Right kidney (tissue), 1 donor: ENCODE measurements around the gene AGBL4.

ENCODE experiments used
- DNase-seq: peaks from one replicate; pipeline ENCODE4 v3.0.0-alpha.2; 2016

AGBL4 gene

DNA sequence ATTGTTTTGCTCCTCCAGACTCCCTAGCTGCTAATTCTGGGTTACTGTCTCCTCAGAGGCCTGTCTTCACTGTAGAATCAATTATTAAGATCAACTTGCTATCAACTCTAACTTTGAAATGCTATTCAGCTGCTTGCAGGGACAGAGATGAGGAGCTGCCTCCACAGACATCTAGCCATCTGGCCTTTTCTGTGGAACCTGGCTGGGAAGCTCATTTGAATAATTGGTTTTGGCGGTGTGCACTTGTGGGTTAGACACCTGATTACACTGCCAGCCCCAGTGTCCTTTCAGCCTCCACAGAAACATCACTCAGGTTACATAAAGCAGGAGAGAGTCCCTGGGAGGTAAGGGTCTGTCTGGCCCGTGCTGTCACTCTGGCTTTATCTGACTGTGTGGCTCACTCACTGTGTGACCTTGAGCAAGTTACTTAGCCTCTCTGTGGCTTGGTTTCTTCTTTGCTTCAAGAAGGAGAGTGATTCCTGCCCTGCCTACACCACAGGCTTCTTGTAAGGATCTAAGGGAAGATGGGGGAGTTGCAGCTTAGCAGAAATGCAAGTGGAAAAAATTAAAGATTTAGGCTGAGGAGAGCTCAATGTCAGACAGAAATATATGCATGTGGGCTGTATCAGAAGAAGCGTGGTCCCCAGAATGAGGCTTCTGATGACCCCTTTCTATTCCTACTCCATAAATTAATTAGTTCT, 1378.7 kb downstream of the AGBL4 start:
- DNase-seq = no peak

DNA sequence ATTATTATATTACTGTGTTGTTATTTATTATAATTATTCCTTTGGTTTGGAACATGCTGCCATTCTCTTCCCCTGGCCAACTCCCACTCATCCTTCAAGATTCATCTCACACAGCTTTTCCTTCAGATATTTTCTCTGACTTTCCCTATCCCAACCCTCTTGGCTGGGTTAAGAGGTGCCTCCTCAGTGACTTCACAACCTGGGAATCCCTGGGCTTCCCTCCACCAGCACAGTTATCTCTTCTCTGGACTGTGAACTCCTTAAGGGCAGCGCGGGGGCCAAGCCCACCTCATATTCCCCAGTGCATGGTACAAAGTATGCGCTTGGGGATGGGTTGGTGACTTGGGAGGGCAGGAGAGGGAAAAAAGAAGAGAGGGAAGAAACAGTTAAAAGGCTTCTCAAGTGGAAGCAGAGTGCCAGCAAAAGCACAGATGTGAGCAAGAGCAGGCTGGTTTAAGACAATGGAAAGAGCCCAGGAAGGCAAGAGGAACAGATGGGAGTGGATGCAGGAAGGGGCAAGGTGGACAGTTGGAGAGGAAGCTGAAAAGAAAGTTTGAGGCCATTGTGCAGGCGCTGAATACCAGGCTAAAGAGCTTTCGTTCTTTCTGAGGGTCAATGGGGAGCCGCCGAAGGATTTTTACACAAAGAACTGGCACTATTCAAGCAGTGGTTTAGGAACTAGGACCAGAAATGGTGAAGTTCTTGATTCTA, 1379.4 kb downstream of the AGBL4 start:
- DNase-seq = no peak

DNA sequence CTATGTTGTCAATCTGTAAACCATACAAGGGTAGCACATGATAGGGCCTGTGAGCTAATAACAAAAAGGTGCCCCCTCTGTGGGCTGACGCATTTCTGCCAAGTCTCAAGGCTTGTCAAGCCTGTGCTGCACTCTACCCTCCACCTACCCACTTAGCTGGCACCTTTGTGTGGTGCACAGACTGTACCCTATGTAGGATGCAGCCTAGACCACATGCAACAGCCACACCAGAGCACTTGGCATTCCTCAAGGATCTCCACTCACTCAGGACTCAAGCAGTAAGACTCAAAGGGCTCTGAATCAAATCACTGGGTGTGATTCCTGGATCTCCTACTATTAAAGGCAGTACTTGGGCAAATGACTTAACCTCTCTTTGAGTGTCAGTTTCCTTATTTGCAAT, 1380.6 kb downstream of the AGBL4 start:
- DNase-seq = no peak

DNA sequence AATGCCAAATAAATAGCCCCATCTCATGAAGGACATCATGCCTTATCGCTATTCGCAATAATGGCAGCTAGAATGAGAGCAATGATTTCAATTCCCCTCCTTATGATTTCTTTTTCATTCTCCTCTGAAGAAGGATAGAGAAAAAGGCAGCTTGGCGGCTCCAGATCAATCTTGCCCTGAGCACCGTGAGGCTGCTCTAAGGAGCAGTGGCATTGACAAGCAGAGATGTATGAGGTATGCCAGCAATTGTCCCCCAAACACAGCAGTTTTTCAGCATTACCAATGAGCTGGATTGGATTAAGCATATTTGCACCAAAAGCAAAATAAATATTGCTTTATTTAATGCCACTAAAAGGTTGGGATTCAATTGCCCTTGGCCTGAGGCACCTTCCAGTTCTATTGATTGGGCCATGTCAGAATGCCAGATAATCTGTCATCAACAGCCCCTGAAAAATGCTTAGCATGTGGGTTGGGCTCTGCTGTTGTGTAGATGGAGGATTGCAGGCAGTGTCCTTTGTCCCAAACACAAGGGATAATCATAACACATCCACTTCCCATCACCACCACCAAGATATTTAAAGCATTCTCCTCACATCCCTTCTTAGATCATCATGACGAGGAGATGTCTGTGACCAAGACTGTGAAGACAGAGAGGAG, 1382.8 kb downstream of the AGBL4 start:
- DNase-seq = no peak

DNA sequence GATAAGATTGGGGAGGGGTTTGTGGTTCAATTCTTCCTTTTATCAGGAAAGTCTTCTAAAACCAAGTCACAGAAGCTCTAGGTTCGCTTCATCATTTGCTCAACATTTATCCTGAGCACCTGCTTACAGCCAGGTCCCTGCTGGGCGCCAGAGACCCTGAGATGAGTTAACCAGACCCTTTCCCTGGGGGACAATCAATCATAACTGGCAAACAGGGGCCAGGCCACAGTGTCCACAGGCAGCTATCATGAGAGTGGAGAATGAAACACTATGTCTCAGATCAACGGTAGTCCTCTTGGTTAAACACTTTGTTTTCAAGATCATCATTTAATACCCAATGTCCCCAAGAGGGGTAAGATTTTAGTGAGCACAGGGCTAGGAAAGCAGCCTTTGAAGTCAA, 1393.9 kb downstream of the AGBL4 start:
- DNase-seq = no peak

DNA sequence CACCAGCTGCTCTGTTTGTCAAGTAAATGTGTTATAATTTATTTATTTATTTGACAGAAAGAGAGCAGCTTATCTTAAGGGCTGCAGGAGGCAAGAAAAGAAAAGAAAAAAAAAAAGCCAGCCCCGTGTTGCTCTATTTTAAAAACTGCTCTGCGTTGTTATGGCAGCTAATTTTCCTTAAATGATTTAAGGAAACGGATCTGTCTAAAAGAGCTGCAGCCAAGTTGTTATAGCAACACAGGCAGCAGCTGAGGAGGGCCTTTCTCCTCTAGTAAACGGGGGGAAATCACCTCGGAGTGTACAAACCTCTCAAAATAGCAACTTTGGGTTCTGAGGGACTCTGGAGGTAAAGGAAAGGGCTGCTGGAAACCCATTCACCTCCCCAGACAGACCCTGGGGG, 1396.3 kb downstream of the AGBL4 start:
- DNase-seq = no peak

DNA sequence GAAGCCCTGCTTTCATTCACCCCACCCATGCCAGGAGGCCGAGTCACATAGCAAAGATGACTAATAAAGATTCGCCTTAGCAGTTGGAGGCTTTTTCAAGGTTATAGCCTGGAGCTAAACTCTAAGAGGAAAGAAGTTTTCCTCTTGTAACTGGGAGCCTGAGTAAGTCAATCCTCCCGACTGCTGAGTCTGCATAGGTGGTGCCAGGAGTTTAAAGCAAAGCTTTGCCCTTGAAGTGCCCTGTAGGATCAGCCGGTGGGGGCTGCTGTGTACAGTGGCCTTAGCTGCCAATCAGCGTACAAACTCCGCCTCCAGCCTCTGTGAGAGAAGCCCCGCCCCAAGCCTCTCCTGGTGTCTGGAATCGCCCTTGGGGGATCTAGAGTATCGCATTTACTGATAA, 1404.2 kb downstream of the AGBL4 start:
- no peak for DNase-seq

DNA sequence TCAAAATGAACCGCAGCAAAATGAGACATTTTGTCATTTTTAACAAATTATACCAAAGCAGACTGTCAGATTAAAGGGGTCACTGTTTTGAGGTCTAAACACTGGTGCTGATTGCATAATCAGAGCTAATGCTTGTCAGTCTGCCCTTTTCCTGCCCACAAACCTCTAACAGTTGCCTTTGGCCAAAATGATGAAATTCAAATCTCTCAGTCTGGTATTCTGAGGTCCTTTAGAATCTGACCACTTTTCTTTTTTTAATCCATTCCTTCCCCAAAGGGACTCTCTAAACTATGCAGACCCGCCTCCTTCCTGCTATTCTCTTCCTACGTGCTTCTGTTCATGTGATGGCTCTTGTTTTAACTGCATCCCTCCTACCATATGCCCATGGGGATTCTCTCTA, 1406.5 kb downstream of the AGBL4 start:
- DNase-seq = no peak

DNA sequence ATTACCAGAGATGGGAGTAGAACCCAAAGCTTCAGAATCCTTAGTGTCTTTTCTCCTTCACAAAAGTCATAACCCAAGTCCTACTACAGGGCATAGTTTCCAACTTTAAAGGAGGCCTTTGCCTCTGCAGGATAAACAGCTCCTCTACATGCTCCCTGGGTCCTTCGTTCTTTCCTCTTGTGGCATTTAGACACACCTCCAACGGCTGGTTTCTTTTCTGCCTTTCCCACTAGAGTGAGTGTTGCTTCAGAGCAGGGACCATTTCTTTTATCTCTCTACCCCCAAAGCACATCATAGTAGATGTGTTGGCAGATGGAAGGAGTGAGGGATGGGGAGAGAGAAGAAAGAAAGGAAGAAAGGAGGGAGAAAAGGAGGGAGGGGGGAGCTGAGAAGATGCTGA, 1407.0 kb downstream of the AGBL4 start:
- DNase-seq = no peak

DNA sequence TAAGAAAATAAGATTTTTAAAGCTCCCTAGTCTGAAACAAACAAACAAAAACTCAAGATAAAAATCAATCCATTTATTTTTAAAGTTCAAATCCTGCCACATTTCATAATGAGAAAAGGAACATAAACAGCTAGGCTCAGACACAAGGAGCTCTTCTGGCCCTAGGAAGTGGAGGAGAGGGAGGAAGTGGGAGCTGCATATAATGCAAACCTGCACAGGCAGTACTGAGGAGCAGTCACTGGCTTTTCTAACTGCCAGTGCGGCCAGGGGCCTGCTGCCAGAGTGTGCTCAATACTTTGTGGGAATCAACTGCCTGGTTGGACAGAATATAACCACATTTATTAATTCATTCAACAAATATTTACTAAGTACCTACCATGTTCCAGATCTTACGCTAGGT, 1411.9 kb downstream of the AGBL4 start:
- DNase-seq = no peak

DNA sequence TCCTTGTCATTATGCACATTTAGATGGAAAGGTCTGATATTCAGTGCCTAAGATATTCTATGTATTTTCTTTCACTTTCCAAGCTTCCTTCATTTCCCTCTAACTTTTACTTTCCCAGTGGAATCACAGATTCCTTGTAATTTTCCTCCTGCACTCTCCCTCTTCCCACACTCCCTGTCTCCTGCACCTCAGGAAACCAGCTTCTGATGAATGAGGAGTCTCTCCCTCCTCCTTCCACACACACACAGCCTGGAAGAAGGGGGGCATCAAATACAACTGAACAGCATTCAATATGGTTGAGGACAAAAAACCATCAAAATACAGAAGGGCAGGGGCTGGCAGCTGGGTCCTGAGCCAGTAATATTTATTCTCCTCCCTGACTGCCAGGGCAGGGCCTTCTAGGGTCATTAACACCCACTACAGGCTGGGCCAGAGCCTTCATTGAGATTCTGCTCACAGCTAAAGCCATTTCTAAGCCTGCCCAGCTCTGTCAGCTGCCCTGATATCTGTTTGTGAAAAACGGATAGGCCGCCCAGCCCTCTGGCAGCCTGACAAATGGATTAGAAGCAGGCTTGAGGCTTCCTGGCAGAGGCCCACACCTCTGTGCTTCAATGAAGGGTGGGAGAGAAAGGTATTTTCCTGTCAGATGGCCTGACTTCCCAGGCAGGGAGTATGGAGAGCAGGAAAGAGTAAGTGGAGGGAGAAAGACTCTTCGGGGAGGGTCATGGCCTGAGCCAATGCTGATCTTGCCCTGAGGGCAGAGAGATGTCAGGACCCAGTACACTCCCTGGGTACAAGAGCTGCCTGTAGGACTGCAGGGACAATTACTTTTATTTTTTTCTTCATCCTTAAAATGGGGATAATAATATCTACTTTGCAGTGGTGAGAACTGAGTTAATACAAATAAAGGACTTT, 1412.9 kb downstream of the AGBL4 start:
- DNase-seq = no peak

DNA sequence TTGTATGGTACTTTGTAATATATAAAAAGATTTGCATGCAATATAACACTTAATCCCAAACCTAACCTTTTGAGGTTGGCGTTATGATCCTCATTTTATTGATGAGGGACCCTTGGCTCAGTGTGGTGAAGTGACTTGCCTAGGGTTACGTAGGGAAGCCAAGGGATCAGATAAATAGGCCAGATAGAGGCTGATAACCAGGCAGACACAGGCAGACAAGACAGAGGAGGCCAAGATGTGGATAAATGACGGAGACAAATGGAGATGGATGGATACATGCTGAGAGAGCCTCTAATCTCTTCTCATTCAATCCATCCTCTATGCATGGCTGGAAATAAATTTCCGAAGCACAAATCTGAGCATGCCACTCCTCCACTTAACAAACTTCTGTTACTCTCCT, 1414.9 kb downstream of the AGBL4 start:
- DNase-seq = no peak

DNA sequence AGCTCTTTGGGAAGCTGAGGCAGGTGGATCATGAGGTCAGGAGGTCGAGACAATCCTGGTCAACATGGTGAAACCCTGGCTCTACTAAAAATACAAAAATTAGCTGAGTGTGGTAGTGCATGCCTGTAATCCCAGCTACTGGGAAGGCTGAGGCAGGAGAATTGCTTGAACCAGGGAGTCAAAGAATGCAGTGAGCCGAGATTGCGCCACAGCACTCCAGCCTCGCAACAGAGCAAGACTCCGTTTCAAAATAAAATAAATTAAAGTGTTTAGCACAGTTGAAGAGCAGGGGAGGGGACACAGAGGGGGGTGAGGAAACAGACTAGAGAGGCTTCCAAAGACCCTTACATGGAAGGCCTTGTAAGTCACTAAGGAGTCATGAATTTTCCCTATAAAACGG, 1420.5 kb downstream of the AGBL4 start:
- DNase-seq = no peak

DNA sequence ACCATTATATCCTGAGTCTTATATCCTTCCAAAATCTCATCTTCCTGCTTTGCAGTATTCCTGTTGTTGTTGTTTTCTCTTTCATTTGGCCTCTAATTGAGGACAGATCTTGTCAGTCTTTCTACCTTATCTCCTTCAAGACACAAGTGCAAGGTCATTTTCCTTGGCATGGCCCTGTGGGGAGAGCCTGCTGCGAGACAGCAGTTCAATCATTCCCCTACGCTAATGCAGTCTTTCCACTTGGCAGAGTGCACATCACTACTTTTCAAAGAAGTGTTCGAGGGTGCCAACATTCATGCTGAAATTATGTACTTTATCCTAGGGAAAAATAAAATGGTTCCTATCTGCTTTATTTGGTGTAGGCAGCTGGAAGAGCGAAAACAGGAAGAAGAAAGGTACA, 1421.4 kb downstream of the AGBL4 start:
- no peak for DNase-seq

DNA sequence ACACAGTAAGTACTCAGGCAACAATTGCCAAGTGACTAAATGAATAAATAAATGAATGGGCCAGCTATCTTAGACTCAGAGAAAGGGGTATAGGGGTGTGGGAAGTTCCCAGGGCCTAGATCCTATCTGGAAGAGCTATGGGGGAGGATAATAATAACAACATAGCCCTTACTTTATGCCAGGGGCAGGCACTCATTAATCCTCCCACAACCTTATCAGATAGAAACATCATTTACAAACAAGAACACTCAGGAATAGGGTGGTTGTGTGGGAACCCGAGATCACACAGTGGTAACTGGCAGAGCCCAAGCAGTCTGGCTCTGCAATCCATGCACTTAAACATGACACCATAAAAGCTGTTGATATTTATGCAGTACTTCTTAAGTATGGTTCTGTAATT, 1423.6 kb downstream of the AGBL4 start:
- DNase-seq = no peak

DNA sequence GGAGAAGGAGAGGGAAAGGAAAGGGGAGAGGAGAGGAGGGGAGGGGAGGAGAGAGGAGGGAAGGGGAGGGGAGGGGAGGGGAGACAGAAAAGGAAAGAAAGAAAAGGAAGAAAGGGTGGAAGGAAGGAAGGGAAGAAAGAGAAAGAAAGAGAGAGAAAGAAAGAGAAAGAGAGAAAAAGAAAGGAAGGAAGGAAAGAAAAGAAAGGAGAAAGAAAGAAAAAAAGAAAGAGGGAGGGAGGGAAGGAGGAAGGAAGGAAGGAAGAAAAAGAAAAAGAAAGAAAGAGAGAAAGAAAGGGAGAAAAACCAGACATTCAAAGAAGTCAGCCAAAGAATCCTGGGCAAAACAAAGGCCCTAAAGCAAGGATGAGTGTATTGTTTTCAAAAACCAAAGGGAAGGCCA, 1426.1 kb downstream of the AGBL4 start:
- DNase-seq = no peak

DNA sequence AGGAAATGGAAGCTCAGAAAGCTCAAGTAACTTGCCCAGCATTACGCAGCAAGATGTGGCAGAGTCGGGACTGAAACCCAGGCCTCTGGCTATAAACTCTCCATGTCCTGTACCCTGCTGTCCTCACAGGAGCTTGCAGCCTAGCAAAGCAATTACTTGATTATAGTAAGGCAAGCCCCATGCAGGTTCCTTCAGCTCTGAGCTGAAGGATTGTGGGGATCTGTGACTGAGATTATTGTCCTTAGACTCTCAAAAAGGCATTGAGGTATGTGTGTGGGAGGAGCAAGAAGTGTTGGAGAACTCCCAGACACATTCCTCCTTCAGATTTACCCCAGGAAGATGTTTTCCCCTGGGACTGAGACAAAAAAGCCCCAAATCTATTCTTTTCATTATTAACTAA, 1427.7 kb downstream of the AGBL4 start:
- no peak for DNase-seq

DNA sequence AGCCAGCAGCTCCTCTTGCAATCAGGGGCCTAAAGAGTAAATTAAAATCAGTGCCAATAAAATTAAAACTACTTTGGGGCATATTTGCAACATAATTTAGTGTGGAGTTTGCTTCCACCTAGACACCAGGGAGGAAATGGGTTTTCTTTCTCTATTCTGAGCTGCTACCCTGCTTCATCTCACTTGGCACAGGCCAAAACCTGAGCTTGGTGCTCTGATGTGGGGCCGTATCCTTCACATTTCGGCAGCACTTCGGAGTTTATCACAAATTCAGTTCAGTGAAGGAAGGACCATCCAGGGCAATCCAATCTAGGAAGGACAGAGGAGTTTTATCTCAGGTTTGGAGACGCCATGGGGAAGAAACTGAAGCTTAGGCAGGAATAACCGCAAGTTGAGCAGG, 1428.1 kb downstream of the AGBL4 start:
- DNase-seq = no peak

DNA sequence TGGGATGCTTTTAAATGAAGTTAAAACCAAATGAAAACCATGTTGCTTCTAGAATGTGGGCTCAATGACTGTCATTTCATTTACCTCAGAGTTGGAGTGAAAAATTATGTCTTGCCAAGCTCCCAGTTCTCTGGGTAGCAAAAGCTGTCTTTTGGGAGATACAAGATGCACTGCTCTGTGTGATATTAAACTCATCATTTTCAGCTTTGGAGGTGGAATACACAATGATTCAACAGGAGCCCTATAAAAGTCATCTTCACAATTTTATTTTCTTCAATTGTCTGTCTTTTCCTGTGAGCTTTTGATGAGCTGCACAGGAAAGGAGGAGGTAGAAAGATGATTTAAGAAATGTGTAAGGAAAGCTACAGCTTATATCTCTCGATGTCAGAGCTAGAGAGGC, 1431.4 kb downstream of the AGBL4 start:
- DNase-seq = no peak

DNA sequence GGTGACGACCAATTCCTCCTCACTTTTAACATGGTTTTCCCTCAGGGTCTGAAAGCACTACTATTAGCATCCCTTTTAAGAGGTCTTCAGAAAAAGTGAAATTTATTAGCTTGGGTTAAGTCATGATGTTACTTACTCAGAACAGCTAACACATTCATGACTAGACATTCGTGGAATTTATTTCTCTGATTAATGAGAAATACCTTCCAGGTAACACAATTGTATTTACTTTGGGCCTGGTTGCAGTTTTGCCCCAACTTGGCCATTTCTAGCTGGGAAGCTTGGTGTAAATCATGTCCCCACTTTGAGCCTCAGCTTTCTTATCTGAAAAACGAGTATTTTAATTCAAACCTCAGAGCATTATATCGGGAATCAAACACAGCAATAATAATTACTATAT, 1432.6 kb downstream of the AGBL4 start:
- no peak for DNase-seq

DNA sequence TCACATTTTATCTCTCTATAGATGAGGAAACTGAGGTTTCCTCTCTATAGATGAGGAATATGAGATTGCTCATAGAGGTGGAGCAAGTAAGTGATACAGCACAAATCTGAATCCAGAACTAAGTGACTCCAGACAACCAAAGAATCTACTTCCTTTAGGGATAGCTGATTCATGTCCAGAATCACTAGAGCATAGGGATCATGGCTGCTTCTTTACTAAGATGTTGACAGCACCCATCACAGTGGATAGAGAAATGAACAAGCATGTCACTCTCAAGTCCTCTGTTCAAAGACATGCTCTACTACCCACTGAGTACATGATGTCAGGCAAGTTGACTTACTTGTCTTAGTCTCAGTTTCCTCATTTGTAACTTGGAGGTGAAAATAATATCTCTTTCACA, 1435.7 kb downstream of the AGBL4 start:
- DNase-seq = no peak

DNA sequence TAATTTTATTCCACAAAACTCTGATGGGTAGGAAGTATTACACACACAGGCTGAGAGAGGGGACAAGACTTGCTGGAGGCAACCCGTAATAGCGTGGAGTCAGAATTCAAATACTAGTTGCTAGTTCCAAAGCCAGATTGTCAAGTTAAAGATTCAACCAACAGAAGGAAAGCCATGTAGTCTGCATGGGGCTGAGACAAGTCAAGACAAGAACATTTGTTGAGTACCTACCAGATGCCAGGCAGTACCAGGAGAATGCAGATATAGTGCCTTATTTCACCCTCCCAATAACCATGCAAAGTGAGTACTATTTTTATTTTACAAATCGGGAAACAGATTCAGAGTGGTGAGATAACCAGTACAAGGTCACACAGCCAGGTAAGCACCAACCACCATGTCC, 1441.3 kb downstream of the AGBL4 start:
- DNase-seq = no peak

DNA sequence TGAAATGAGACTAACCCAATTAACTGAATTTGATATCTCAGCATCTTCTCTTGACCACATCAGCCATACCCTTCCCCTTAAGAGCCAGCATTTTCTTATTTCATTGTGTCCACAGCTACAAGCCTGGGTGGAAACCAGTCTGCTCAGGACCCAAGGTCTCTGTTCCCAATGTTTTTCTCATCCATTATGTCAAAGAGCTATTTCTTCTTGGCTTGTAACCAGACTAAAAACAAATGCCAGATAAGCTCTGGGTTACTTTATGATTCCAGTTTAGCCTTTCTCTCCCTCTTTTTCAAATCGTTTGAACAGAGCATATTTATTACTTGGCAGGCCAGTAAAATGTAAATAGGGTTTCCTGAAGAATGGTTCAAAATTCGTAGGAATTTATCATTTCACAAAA, 1442.5 kb downstream of the AGBL4 start:
- DNase-seq = peak; percentile 18
